H1 (cell line): ENCODE measurements around the gene GALNT17. TPM values are rescaled to one million over a fixed set of nuclear protein-coding genes. Genes with fewer than 3 reads are reported as not detected.

Source experiments
- CTCF ChIA-PET: fragments of 300-600 bp; sonication (Branson Sonifier 250); formaldehyde crosslinking; loops from one replicate; lab custom pipeline; 2021; ENCODE audit not compliant: partially characterized antibody; lab: Charles Lee
- POLR2A ChIA-PET: fragments of 300-600 bp; sonication (Branson Sonifier 250); formaldehyde crosslinking; loops from one replicate; lab custom pipeline; 2021; ENCODE audit warnings: inconsistent platforms; ENCODE audit not compliant: partially characterized antibody; lab: Charles Lee
- DNase-seq, 2 experiments: peaks; one replicate each; pipeline versions ENCODE4 v3.0.0 to v3.0.0-alpha.2; 2010 to 2022; ENCODE audit warnings: low spot score in 2 of 2, low read depth in 1 of 2, mixed read lengths in 1 of 2
- FAIRE-seq: peaks from 2 replicates; lab custom pipeline; 2011; peaks lifted over from hg19 to GRCh38; lab: Jason Lieb, UNC
- H2AFZ ChIP-seq: 2 replicates; pipeline ENCODE4 v1.8.1; 2012; ENCODE audit warnings: low read length, inconsistent platforms
- H2AK5ac ChIP-seq: 2 replicates; pipeline ENCODE4 v1.6.1; 2013; ENCODE audit warnings: low read depth, low read length
- H2BK120ac ChIP-seq: replicated peaks from 2 replicates; pipeline ENCODE3; 2013; ENCODE audit warnings: low read depth, low read length, inconsistent platforms
- H2BK12ac ChIP-seq: 2 replicates; pipeline ENCODE4 v1.6.1; 2013; ENCODE audit warnings: low read depth, low read length
- H2BK15ac ChIP-seq: 2 replicates; pipeline ENCODE4 v1.6.1; 2013; ENCODE audit warnings: low read length
- H2BK20ac ChIP-seq: 2 replicates; pipeline ENCODE4 v1.6.1; 2013; ENCODE audit warnings: low read length
- H2BK5ac ChIP-seq: 2 replicates; pipeline ENCODE4 v1.6.1; 2013; ENCODE audit warnings: low read depth, low read length
- H3K14ac ChIP-seq: 2 replicates; pipeline ENCODE4 v1.6.1; 2013; ENCODE audit warnings: inconsistent platforms; ENCODE audit not compliant: insufficient read length
- H3K18ac ChIP-seq: 2 replicates; pipeline ENCODE4 v1.6.1; 2013; ENCODE audit warnings: low read length; ENCODE audit errors: extremely low read depth
- H3K23ac ChIP-seq: 2 replicates; pipeline ENCODE4 v1.6.1; 2013; ENCODE audit warnings: inconsistent platforms; ENCODE audit not compliant: insufficient read length
- H3K23me2 ChIP-seq: 2 replicates; pipeline ENCODE4 v1.6.1; 2013; ENCODE audit warnings: low read depth, low read length
- H3K27ac ChIP-seq: 2 replicates; pipeline ENCODE4 v1.6.1; 2011; ENCODE audit warnings: low read depth, low read length, inconsistent platforms
- H3K27me3 ChIP-seq, 4 experiments: replicated peaks in 1 of 4; 1 replicate in 1 of 4; 2 replicates in 3 of 4; pipeline versions ENCODE4 v1.6.1 to v1.8.1; 2011 to 2013; ENCODE audit warnings: low read length in 3 of 4, mild to moderate bottlenecking in 3 of 4, inconsistent platforms in 2 of 4, mixed read lengths in 2 of 4, moderate library complexity in 1 of 4; ENCODE audit not compliant: control insufficient read depth in 3 of 4, insufficient read depth in 3 of 4; ENCODE audit errors: extremely low read depth in 1 of 4
- H3K36me3 ChIP-seq, 4 experiments: 2 replicates each; pipeline versions ENCODE4 v1.6.1 to v1.8.1; 2011 to 2013; ENCODE audit warnings: mild to moderate bottlenecking in 4 of 4, low read length in 3 of 4, moderate library complexity in 2 of 4, control low read depth in 1 of 4, inconsistent platforms in 1 of 4; ENCODE audit not compliant: insufficient read depth in 4 of 4, control insufficient read depth in 2 of 4
- H3K4ac ChIP-seq: replicated peaks from 2 replicates; pipeline ENCODE3; 2013; ENCODE audit warnings: low read length, low read depth, mixed read lengths, inconsistent platforms; ENCODE audit not compliant: insufficient read length
- H3K4me1 ChIP-seq, 4 experiments: replicated peaks in 1 of 4; 1 replicate in 1 of 4; 2 replicates in 3 of 4; pipeline versions ENCODE4 v1.6.1 to v1.8.1; 2011 to 2013; ENCODE audit warnings: low read length in 3 of 4, inconsistent platforms in 2 of 4, mixed read lengths in 1 of 4; ENCODE audit not compliant: insufficient read depth in 4 of 4, control insufficient read depth in 3 of 4
- H3K4me2 ChIP-seq, 2 experiments: 2 replicates each; pipeline versions ENCODE4 v1.6.1 to v1.8.1; 2011 to 2013; ENCODE audit warnings: low read depth in 2 of 2, low read length in 2 of 2, control low read depth in 1 of 2, inconsistent platforms in 1 of 2, mild to moderate bottlenecking in 1 of 2; ENCODE audit not compliant: insufficient read depth in 1 of 2
- H3K4me3 ChIP-seq, 4 experiments: fragments of 200-600, 300-600 bp in 1 of 4; sonication (generic), shearing (Covaris generic), sonication (Bioruptor Twin) in 1 of 4; 2 replicates each; pipeline versions ENCODE4 v1.5.1 to v1.8.1; 2011 to 2016; ENCODE audit warnings: low read length in 4 of 4, low read depth in 3 of 4, control low read depth in 2 of 4, inconsistent platforms in 2 of 4, mild to moderate bottlenecking in 2 of 4, mixed read lengths in 1 of 4, moderate library complexity in 1 of 4; ENCODE audit not compliant: insufficient read depth in 2 of 4; ENCODE audit errors: extremely low read depth in 1 of 4
- H3K56ac ChIP-seq: replicated peaks from 2 replicates; pipeline ENCODE3; 2013; ENCODE audit warnings: low read depth, mild to moderate bottlenecking, mixed read lengths, low read length, inconsistent platforms; ENCODE audit not compliant: insufficient read length
- H3K79me1 ChIP-seq: 2 replicates; pipeline ENCODE4 v1.6.1; 2013; ENCODE audit warnings: low read depth, low read length, control low read depth
- H3K79me2 ChIP-seq, 2 experiments: 2 replicates each; pipeline versions ENCODE4 v1.6.1 to v1.8.1; 2012 to 2013; ENCODE audit warnings: low read length in 2 of 2, mild to moderate bottlenecking in 2 of 2, inconsistent platforms in 1 of 2; ENCODE audit not compliant: insufficient read depth in 2 of 2, control insufficient read depth in 1 of 2
- H3K9ac ChIP-seq, 4 experiments: replicated peaks in 1 of 4; 1 replicate in 1 of 4; 2 replicates in 3 of 4; pipeline versions ENCODE4 v1.6.1 to v1.8.1; 2011 to 2013; ENCODE audit warnings: low read depth in 3 of 4, low read length in 3 of 4, control low read depth in 2 of 4, mild to moderate bottlenecking in 2 of 4, moderate library complexity in 2 of 4, inconsistent platforms in 1 of 4; ENCODE audit errors: extremely low read depth in 1 of 4
- H3K9me3 ChIP-seq, 2 experiments: 2 replicates each; pipeline versions ENCODE4 v1.6.1 to v1.8.1; 2012 to 2013; ENCODE audit warnings: mild to moderate bottlenecking in 2 of 2, moderate library complexity in 2 of 2, control low read depth in 1 of 2, inconsistent platforms in 1 of 2, low read depth in 1 of 2, low read length in 1 of 2, mixed read lengths in 1 of 2; ENCODE audit not compliant: insufficient read depth in 2 of 2
- H4K20me1 ChIP-seq, 2 experiments: replicated peaks in 1 of 2; 2 replicates each; pipeline versions ENCODE3 to v1.8.1; 2011 to 2013; ENCODE audit warnings: inconsistent platforms in 2 of 2, low read length in 2 of 2, mild to moderate bottlenecking in 1 of 2; ENCODE audit not compliant: insufficient read depth in 2 of 2, control insufficient read depth in 1 of 2
- H4K5ac ChIP-seq: 2 replicates; pipeline ENCODE4 v1.6.1; 2013; ENCODE audit warnings: low read length, low read depth, mixed read lengths, inconsistent platforms; ENCODE audit not compliant: insufficient read length
- H4K8ac ChIP-seq: 2 replicates; pipeline ENCODE4 v1.8.0; 2013; ENCODE audit warnings: mild to moderate bottlenecking, moderate library complexity, low read length, inconsistent platforms; ENCODE audit not compliant: insufficient read depth; ENCODE audit errors: extremely low read depth
- H4K91ac ChIP-seq: replicated peaks from 2 replicates; pipeline ENCODE3; 2013; ENCODE audit warnings: low read length, mixed read lengths, inconsistent platforms; ENCODE audit not compliant: insufficient read length
- KDM1A ChIP-seq: fragments of 200-600, 300-600 bp; sonication (generic); IDR thresholded peaks from 2 replicates; pipeline ENCODE4 v1.7.1; 2016; ENCODE audit warnings: mild to moderate bottlenecking, low read length, borderline replicate concordance
- RNF2 ChIP-seq: fragments of 200-900, 300-1000 bp; sonication (generic); IDR thresholded peaks from 2 replicates; pipeline ENCODE4 v1.7.1; 2016; ENCODE audit warnings: borderline replicate concordance, low read depth, mild to moderate bottlenecking, antibody characterized with exemption, low read length; ENCODE audit not compliant: poor library complexity, severe bottlenecking; ENCODE audit errors: missing control alignments
- WGBS, 2 experiments: shearing (Covaris generic) in 1 of 2; methylation state at CpG; one replicate each; pipeline versions ENCODE4 v1.1.6 to v1.1.7; 2013 to 2015; ENCODE audit warnings: low lambda C conversion rate in 2 of 2, mixed read lengths in 2 of 2, inconsistent platforms in 1 of 2, low coverage in 1 of 2, missing lambda C conversion rate in 1 of 2; ENCODE audit not compliant: insufficient replicate concordance in 2 of 2, insufficient coverage in 1 of 2, insufficient read length in 1 of 2; ENCODE audit errors: extremely low coverage in 1 of 2, missing lambda C conversion rate in 1 of 2; 5-methylcytosine and 5-hydroxymethylcytosine counted together
- polyA plus RNA-seq, 7 experiments: library from polyadenylated mRNA; depleted of rRNA in 3 of 7; stranded (reverse) in 5 of 7; unstranded in 2 of 7; fragments of >200 nt in 5 of 7; fragments of 200-250 nt in 2 of 7; gene quantifications; 1 replicate in 5 of 7; 2 replicates in 1 of 7; 4 replicates in 1 of 7; pipeline versions ENCODE4 v1.2.1 to v1.2.3, GENCODE V29; 2011 to 2013; ENCODE audit warnings: missing spikeins in 2 of 7, mixed read lengths in 2 of 7
- total RNA-seq: library from RNA; stranded (reverse); fragmentation: NEBNext Ultra II Directional; extraction: Animal tissue kit (Norgen Biotek cat#: 25700); gene quantifications from 2 replicates; pipeline ENCODE4 v1.2.1, GENCODE V29; 2021

The GALNT17 gene
- total and polyA plus RNA-seq, 2 of the 8 experiments (the other 6 are each of a cell fraction or from before 2014, with no cell fraction given): 37.7 to 47.0 TPM

- TF ChIP-seq RNF2 (no peak), KDM1A (0 out of 2 replicates have a peak, but pooled peaks have one; percentile 45)
- no peak overlapping the region for H3K23ac ChIP-seq
Measured at GRCh38 chr7:71470830-71471229, 338.9 kb downstream of the GALNT17 start.

More at GRCh38 chr7:71470830-71471229, 338.9 kb downstream of the GALNT17 start:
- Histone ChIP-seq H3K9me3 (peaks cover 10 to 13% of the 10 kb centered on the region in 2 experiments), H3K27ac (no peak overlapping the region), H3K36me3 (peaks cover 0 to 10% (median 4%) of the 10 kb centered on the region in 4 experiments; a peak in 3 of 8 replicates), H3K14ac (no peak overlapping the region), H3K79me2 (peaks cover 0 to 12% of the 10 kb centered on the region in 2 experiments; a peak in 1 of 4 replicates), H3K4ac (no peak overlapping the region), H4K20me1 (no peaks in the 10 kb centered on the region), H3K79me1 (no peaks in the 10 kb centered on the region), H3K4me3 (no peak overlapping the region; a peak in 1 of 8 replicates), H4K8ac (no peak overlapping the region), H4K91ac (peak overlapping the region; percentile 83), H3K4me2 (peak overlapping the region in 1 of 2 experiments; percentile 32; a peak in 2 of 4 replicates), H3K4me1 (peaks cover 12 to 44% (median 36%) of the 10 kb centered on the region in 4 experiments), H3K18ac (peak overlapping the region; percentile 97), H3K23me2 (no peaks in the 10 kb centered on the region), H2AFZ (no peak overlapping the region), H2BK12ac (peak overlapping the region; percentile 96), H2BK15ac (no peak overlapping the region), H2BK5ac (peak overlapping the region; percentile 95; the same call in 1 of the 2 replicates), H2BK120ac (peak overlapping the region; percentile 88), H4K5ac (peak overlapping the region; percentile 55), H3K27me3 (no peaks in the 10 kb centered on the region), H3K56ac (no peak overlapping the region), H2BK20ac (peak overlapping the region; percentile 91; the same call in 1 of the 2 replicates), H2AK5ac (no peak overlapping the region), H3K9ac (no peak overlapping the region)
- DNase-seq (no peak), FAIRE-seq (no peak)
- POLR2A ChIA-PET: interaction anchor here (0.7 to 1.4 kb wide), 3 partner anchors 13 to 61 kb away, joined by 3 to 4 read pairs (median 3); no protein-coding TSS in a partner anchor
- CTCF ChIA-PET: no interaction called here
- 76% methylated on average over 1 of the region's 1 CpG; no CpG with 5 or more reads in 1 of the 2 experiments for WGBS, 2 experiments
